Activated B cell treated with CpG ODN at 0.5 μM for 24 hours (primary cell): ENCODE data around the gene SMAD4. TPM values are rescaled to one million over a fixed set of nuclear protein-coding genes. Genes with fewer than 3 reads are reported as not detected.
A peak's percentile ranks its signal among the peaks of the same experiment; 100 is the strongest.

Experiments used
- ATAC-seq: fragments of 200-7000 bp; cut with Tn5 transposase; one replicate; pipeline ENCODE4 v1.10.0; 2021; ENCODE audit warnings: low read depth, mild to moderate bottlenecking, moderate library complexity
- CTCF ChIA-PET: fragments of 350-600 bp; sonication (Branson Sonifier 250); formaldehyde crosslinking; loops from one replicate; lab custom pipeline; 2021; ENCODE audit warnings: antibody characterized with exemption; lab: Charles Lee
- POLR2A ChIA-PET: fragments of 350-600 bp; sonication (Branson Sonifier 250); formaldehyde crosslinking; loops from one replicate; lab custom pipeline; 2021; ENCODE audit warnings: antibody characterized with exemption; lab: Charles Lee
- DNase-seq: peaks from one replicate; pipeline ENCODE4 v3.0.0; 2022
- H3K27ac Mint-ChIP-seq: one replicate; pipeline ENCODE4 v1.8.0; 2020; ENCODE audit warnings: mixed read lengths
- H3K27me3 Mint-ChIP-seq: one replicate; pipeline ENCODE4 v1.8.0; 2021; ENCODE audit warnings: mixed read lengths
- H3K36me3 Mint-ChIP-seq: one replicate; pipeline ENCODE4 v1.8.0; 2021; ENCODE audit warnings: low read depth, mixed read lengths
- H3K4me1 Mint-ChIP-seq: one replicate; pipeline ENCODE4 v1.8.0; 2021; ENCODE audit warnings: mixed read lengths
- H3K4me3 Mint-ChIP-seq: one replicate; pipeline ENCODE4 v1.8.0; 2020; ENCODE audit warnings: mild to moderate bottlenecking, mixed read lengths
- H3K9me3 Mint-ChIP-seq: one replicate; pipeline ENCODE4 v1.8.0; 2020; ENCODE audit warnings: mixed read lengths
- intact Hi-C: fragments of 100-400 bp; cut with micrococcal nuclease; formaldehyde crosslinking; loops from one replicate; pipeline ENCODE4 v1.15.1; 2024
- total RNA-seq: library from RNA; stranded (reverse); gene quantifications from 2 replicates; pipeline ENCODE4 v1.2.3, GENCODE V29; 2022
- TF ChIP-seq, protein P1 (sequence below): fragments of 200-600 bp; IDR thresholded peaks from one replicate; pipeline ENCODE4 v1.8.0; 2022; ENCODE audit warnings: antibody characterized with exemption, mild to moderate bottlenecking

The SMAD4 gene
- total RNA-seq, 1 donor from 2014 or later, result 94.9 TPM

DNA sequence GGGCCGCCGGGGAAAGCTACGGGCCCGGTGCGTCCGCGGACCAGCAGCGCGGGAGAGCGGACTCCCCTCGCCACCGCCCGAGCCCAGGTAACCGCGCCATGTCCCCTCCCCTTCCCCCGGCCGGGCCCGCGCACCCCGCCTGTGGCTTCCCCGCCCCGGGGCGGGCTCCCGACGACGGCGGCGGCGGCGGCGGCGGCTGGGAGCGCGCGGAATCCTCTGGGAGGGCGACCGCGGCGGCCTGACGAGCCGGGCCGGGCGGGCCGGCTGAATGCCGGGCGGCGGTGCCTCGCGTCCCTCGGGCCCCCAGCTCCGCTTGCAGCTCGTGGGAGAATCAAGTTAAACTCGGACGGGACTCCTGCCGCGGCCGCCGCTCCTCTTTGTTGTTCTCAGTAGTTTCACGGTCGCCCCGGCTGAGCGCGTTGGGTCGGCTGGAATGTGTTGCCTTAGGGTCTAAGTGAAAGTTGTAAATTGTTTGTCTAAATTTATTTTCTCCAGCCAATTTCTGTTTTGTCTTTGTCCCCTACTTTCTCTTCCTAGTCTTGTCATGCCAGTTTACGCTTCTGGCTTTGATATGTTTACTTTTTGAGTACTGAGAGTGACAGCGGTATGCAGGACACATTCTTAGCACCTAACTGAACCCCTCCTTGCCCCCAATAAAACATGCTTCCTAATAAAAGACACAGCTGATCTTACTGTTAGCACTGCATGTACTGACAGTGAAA is 685 bp downstream of the SMAD4 start:
- DNase-seq (peak; percentile 71), ATAC-seq (peak; percentile 66)
- Mint-ChIP-seq H3K27ac (peak overlapping the region; percentile 83), H3K36me3 (peaks cover 30% of the 10 kb centered on the region), H3K4me3 (peak overlapping the region; percentile 88), H3K27me3 (no peaks in the 10 kb centered on the region), H3K4me1 (peaks cover 64% of the 10 kb centered on the region), H3K9me3 (no peaks in the 10 kb centered on the region)
- TF ChIP-seq, protein P1, sequence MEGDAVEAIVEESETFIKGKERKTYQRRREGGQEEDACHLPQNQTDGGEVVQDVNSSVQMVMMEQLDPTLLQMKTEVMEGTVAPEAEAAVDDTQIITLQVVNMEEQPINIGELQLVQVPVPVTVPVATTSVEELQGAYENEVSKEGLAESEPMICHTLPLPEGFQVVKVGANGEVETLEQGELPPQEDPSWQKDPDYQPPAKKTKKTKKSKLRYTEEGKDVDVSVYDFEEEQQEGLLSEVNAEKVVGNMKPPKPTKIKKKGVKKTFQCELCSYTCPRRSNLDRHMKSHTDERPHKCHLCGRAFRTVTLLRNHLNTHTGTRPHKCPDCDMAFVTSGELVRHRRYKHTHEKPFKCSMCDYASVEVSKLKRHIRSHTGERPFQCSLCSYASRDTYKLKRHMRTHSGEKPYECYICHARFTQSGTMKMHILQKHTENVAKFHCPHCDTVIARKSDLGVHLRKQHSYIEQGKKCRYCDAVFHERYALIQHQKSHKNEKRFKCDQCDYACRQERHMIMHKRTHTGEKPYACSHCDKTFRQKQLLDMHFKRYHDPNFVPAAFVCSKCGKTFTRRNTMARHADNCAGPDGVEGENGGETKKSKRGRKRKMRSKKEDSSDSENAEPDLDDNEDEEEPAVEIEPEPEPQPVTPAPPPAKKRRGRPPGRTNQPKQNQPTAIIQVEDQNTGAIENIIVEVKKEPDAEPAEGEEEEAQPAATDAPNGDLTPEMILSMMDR, result no peak
- ChIA-PET CTCF (interaction anchor here (1.4 to 2.4 kb wide), 3 partner anchors 20 to 211 kb away, joined by 4 to 7 read pairs (median 7); partner anchors contain the start of gene MRO), POLR2A (interaction anchor here (0.5 to 4.1 kb wide), 20 partner anchors 9 to 749 kb away, joined by 3 to 62 read pairs (median 5); partner anchors contain the start of genes ELAC1, ME2 and MEX3C)
- intact Hi-C loops, result loop anchor here (1.0 to 5.0 kb wide), 6 partner anchors 42 to 1543 kb away; partner anchors contain the start of genes C18orf32, ELAC1 and MRO

DNA sequence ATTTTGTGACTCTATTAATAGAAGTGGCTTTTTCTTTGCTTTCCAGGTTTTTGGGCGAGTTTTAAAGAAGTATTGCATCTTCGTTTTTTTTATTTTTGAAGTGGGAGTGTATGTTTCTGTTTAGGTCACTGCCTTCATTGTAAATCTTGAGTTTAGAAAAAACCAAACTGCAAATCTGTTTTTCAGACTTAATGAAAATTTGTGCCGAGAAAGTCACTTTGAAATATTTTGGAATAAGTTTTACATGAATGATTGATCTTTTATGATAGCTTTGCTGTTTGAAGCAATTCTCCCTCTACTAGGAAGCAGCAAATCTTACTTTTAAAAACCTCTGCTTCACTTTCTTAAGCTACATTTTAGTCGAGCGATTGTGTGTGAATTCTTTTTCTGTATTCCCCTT is 2.2 kb downstream of the SMAD4 start:
- TF ChIP-seq, protein P1, result no peak
- Mint-ChIP-seq H3K9me3 (no peaks in the 10 kb centered on the region), H3K4me1 (peaks cover 73% of the 10 kb centered on the region), H3K4me3 (peak overlapping the region; percentile 88), H3K27ac (no peak overlapping the region), H3K27me3 (no peaks in the 10 kb centered on the region), H3K36me3 (peaks cover 30% of the 10 kb centered on the region)
- CTCF ChIA-PET, result interaction anchor here (1.3 kb wide), 1 partner anchor 212 kb away, joined by 6 read pairs; the partner anchor contains the start of gene MRO
- POLR2A ChIA-PET, result interaction anchor here (1.0 kb wide), 1 partner anchor 211 kb away, joined by 5 read pairs; no protein-coding TSS in a partner anchor
- no peak for DNase-seq
- ATAC-seq, result no peak
- intact Hi-C loops, result loop anchor here (5.0 kb wide), 2 partner anchors 40 to 1545 kb away; partner anchors contain the start of gene C18orf32

- Mint-ChIP-seq H3K27ac (no peak overlapping the region), H3K4me3 (no peak overlapping the region), H3K4me1 (peaks cover 80% of the 10 kb centered on the region), H3K36me3 (peaks cover 18% of the 10 kb centered on the region), H3K9me3 (no peaks in the 10 kb centered on the region), H3K27me3 (no peaks in the 10 kb centered on the region)
- ATAC-seq (no peak), DNase-seq (no peak)
- ChIA-PET POLR2A (no interaction called here), CTCF (interaction anchor here (1.5 kb wide), 1 partner anchor 20 kb away, joined by 5 read pairs; no protein-coding TSS in a partner anchor)
- intact Hi-C loops, result no loop called here
- TF ChIP-seq, protein P1, result no peak
Observed at GRCh38 chr18:51037230-51037629, 7.2 kb downstream of the SMAD4 start.

- DNase-seq, result no peak
- H3K36me3 Mint-ChIP-seq, result peaks cover 14% of the 10 kb centered on the region
- H3K27me3 Mint-ChIP-seq, result no peaks in the 10 kb centered on the region
- H3K9me3 Mint-ChIP-seq, result no peaks in the 10 kb centered on the region
- no peak for ATAC-seq
- H3K27ac Mint-ChIP-seq, result no peak overlapping the region
- intact Hi-C loops, result no loop called here
- no peak overlapping the region for H3K4me3 Mint-ChIP-seq
- peaks cover 81% of the 10 kb centered on the region for H3K4me1 Mint-ChIP-seq
- CTCF ChIA-PET, result interaction anchor here (2.3 kb wide), 1 partner anchor 13 kb away, joined by 12 read pairs; no protein-coding TSS in a partner anchor
- TF ChIP-seq, protein P1, result no peak
- POLR2A ChIA-PET, result interaction anchor here (1.0 to 3.4 kb wide), 2 partner anchors 8 to 160 kb away, joined by 3 to 23 read pairs; partner anchors contain the start of genes ME2 and SMAD4
Observed at GRCh38 chr18:51038110-51038509, 8.1 kb downstream of the SMAD4 start.
